NCI-H748 treated with DMSO at 0.1 percent for 48 hours (cell line): ENCODE results near the gene EPM2AIP1.
A peak's percentile ranks its signal among the peaks of the same experiment; 100 is the strongest.
"Not testable (repeated sequence)": the region's sequence is repeated elsewhere in the genome, so short reads cannot be mapped to it uniquely, and the experiment has no call there.

ENCODE experiments used
- DNase-seq: peaks from one replicate; lab custom pipeline; 2025; lab: John Stamatoyannopoulos, UW

The EPM2AIP1 gene

DNA sequence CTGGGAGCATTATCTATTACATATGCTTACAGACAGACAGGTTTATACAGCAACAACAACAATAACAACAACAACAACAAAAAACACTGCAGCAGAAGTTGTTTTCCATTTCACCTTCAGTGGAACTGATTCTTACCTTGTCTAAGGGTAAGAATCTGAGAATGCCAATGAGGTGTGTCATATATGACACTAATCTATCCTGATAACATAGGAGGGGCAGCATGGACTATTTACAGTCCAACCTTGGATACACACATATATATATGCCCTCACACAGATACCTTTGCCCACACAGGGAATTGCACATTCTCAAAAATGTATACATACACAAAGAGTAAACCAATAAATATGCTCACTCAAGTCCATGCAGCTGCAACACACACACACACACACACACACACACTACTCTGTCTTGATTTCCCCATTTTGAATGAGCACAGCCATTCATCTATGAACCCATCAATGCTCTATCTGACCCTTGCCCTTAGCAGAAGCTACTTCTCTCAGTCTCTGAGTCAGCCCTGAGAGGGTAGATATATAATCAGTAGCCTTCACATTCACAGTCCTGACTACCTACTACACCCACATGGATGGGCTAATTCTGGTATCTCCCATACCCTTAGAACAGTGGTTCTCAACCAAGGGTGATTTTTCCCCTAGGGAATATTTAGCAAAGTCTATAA lies 38.3 kb downstream of the EPM2AIP1 start:
- DNase-seq = no peak

DNA sequence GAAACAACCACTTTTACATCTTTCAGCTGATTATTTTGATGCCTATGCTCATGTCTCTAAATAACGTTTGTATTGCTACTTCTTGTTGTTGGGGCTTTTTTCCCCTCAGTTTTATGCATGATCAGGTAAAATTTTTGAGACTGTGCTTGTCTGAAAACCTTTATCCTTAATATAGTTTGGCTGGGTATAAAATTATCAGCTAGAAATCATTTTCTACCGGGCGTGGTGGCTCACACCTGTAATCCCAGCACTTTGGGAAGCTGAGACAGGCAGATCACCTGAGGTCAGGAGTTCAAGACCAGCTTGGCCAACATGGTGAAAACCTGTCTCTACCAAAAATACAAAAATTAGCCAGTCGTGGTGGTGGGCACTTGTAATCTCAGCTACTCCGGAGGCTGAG lies 45.1 kb downstream of the EPM2AIP1 start:
- not testable (repeated sequence) for DNase-seq

DNA sequence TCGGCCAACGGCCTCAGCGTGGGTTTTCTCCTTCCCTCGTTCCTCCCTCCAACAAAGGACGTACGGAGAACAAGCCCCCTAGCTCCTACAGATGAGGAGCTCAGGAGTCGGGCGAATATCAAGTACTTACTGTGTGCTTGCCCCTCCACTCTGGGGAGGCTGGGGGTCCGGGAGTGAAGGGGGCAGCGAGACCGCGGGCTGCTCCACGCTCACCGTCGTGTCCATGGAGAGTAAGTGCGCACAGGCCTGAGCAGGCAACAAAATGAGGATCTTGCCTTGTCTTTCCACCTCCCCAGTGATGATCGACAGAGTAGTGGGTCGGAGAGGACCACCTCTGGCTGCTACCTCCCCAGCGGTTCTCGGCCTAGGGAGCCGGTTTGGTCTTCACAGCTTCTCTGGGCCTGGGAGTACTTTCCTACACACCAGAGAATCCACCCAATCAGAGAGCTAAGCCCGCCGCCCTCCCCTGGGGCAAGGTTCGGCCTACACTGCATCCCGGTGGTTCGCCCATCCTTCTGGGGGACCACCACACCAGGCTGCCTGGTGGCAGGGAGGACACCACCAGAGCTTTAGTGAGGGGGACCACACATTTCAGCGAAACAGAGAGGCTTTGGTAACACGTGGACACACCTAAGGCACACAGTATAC lies 47.5 kb downstream of the EPM2AIP1 start:
- no peak for DNase-seq

DNA sequence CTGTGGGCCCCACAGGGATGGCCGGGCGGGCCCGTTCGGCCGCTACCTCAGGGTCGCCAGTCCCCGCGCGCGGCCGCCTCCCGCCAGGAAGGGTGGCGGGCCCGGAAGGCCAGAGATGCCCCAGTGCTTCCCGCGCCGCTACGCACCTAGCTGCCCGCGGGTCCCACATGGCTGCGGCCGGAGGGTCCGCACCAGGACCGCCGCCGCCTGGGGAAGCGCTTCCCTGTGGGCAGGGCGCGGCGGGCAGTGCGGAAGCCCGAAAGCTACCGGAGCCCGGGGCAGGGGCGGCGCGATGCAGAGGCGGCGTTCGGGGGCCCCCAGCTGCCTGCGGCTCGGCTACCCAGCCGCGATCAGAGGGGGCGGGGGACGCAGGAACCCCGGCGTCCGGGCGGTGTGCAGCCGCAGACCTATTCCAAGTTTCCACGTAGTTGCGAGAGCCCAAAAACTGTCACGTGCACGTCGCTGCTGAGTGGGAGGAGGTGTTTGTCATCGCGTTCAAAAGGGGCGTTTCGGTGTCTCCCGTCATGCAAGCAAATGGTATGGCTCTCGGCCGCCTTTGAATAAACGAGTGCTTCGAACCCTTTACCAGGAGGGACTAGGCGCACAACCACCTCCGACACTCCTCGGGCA lies 48.2 kb downstream of the EPM2AIP1 start, which contains the start of gene TRANK1:
Gene TRANK1, minus strand, starts transcription at position 414 of the 630 bp plus-strand sequence. Its CDS starts 245 bp downstream, at position 169.
- DNase-seq = peak; percentile 3

DNA sequence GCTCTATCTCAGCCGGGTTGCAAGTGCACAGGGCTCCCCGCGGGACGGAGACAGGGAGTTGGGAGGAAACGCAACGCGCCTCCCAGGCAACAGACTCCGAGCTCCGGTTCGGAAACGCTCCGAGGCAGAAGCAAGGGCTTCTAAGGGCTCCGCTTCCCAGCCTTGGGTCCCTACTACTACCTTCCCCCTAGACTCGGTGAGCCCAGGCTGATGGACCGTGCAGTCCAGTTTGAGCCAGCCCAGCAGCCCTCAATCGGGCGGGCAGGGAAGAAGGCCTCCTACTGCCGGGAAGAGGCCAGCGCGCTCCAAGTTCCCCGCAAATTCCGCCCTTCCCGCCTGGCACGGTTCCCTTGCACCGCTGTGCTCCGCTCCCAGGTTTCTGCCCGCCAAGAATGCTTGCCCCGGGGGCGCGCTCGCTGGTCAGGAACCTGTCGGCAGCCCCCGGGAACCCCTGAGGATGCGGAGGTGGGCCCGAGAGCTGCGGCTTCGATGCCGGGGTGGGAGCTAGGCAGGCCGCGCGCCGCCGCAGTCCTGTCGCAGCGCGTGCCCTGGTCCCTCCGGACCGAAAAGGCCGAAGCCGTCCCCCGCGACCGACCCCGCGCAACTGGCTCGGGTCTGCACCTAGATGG lies 48.8 kb downstream of the EPM2AIP1 start:
- DNase-seq = peak; percentile 22

DNA sequence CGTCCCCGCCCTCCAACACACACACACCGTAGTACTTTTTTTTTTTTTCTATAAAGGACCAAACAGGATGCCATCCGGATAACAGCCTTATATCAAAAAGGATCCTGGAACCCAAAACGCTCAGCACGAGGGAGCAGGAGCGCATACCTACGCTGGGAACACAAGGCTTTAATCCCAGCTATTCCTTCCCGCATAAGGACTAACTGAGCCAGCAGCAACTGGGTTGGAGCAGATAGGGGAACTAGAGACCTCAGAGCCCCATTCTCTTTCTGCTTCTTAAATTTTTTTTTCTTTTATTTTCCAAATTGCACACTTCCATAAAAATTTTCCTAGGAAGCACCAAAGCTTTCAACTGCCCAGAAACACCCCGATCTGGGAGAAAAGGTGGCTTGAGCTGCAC lies 49.3 kb downstream of the EPM2AIP1 start:
- no peak for DNase-seq

DNA sequence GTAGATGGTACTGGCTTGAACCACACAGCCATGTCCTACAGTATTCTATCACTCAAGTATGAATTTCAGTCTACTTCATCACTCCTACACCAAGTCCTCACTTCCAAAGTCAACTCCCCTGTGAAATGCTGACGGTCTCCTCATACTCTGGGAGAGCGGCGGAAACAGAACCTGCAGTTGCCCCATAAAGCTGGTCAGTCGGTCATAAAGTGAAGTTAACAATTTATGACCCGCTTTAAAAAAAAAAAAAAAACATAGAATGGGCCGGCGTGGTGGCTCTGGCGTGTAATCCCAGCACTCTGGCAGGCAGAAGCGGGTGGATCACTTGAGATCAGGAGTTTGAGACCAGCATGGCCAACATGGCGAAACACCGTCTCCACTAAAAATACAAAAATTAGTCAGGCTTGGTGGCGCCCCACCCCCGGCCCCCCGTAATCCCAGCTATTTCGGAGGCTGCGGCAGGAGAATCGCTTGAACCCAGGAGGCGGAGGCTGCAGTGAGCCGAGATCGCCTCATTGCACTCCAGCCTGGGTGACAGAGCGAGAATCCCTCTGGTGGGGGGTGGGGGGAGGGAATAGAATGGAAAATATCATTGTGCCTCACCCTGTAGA lies 50.2 kb downstream of the EPM2AIP1 start:
- DNase-seq = no peak

DNA sequence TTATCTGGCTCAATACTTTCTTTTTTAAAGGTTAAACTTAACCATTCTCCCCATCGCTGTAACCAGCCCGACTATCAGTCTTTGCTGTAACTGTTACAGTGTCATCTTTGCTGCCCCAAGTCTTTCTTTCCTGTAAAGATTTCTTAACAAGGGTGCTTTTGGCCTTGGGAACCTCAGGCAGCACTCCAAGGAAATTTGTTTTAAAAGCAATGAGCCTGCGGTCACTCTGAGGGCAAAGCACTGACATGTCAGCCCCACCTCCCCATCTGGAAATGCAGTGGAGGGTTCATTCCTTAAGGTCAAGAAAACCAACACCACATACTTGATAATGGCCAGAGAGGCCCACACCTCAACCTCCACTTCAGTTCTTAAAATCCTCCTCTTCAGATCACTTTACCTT lies 51.3 kb downstream of the EPM2AIP1 start:
- DNase-seq = no peak

DNA sequence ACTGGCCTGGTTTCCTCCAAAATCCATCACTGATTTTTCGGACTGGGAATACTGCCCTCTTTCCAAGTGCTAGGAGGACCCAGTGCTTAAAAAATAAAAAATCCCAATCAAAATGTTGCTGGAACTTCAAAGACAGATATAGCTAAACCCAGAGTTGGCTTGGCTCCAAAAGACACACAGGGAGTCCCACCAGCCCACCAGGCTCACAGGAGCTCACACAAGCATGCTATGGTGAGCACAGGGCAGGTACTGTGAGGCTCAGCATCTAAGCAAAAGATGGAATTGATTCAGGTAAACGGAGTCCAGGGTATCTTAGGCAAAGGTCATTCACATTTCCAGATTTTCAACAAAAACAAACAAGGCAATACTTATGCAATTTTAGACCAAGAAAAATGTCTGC lies 51.8 kb downstream of the EPM2AIP1 start:
- no peak for DNase-seq

DNA sequence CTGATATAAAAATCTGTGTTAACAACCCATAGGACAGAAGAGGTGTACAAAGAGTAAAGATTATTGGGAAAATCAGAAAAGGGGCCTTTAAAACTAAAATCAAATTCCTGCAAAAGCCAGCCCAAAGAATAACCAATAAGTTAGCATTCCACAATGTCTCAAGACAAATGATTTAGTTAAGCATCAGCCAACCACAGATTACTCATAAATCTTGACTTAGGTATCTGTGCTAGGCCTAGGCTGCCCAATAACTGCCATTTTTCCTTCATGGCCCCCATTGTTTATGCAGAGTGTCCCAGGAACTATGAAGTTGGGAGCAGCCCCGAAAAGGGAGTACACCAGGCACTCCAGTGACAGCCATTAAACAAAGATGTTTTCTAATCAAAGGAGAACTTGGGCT lies 55.4 kb downstream of the EPM2AIP1 start:
- no peak for DNase-seq
